ENCODE results near the gene NANOG. TPM values are rescaled to one million over a fixed set of nuclear protein-coding genes. Genes with fewer than 3 reads are reported as not detected.
"Not testable (repeated sequence)": the region's sequence is repeated elsewhere in the genome, so short reads cannot be mapped to it uniquely, and the experiment has no call there.

NANOG gene
- not detected for polyA plus RNA-seq (2012; ENCODE audit: insufficient read length, low read depth)

GRCh38 chr12:7788884-7789528 lies at the start of gene NANOG:
Gene NANOG, plus strand, starts transcription at chr12:7789402. Its CDS starts 213 bp downstream, at chr12:7789615.
- TF ChIP-seq POLR2AphosphoS5 (IDR thresholded peaks at IDR 0.05; ENCODE audit: low read depth, low read length); TAF1 (IDR thresholded peaks at IDR 0.05; ENCODE audit: borderline replicate concordance, insufficient read depth, low read length): not testable (repeated sequence)
- TF ChIP-seq, protein P1, sequence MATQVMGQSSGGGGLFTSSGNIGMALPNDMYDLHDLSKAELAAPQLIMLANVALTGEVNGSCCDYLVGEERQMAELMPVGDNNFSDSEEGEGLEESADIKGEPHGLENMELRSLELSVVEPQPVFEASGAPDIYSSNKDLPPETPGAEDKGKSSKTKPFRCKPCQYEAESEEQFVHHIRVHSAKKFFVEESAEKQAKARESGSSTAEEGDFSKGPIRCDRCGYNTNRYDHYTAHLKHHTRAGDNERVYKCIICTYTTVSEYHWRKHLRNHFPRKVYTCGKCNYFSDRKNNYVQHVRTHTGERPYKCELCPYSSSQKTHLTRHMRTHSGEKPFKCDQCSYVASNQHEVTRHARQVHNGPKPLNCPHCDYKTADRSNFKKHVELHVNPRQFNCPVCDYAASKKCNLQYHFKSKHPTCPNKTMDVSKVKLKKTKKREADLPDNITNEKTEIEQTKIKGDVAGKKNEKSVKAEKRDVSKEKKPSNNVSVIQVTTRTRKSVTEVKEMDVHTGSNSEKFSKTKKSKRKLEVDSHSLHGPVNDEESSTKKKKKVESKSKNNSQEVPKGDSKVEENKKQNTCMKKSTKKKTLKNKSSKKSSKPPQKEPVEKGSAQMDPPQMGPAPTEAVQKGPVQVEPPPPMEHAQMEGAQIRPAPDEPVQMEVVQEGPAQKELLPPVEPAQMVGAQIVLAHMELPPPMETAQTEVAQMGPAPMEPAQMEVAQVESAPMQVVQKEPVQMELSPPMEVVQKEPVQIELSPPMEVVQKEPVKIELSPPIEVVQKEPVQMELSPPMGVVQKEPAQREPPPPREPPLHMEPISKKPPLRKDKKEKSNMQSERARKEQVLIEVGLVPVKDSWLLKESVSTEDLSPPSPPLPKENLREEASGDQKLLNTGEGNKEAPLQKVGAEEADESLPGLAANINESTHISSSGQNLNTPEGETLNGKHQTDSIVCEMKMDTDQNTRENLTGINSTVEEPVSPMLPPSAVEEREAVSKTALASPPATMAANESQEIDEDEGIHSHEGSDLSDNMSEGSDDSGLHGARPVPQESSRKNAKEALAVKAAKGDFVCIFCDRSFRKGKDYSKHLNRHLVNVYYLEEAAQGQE (IDR thresholded peaks at IDR 0.05; ENCODE audit: insufficient read depth in 1 of 2, low read depth in 2 of 2, low read length in 2 of 2) = not testable (repeated sequence)

DNA sequence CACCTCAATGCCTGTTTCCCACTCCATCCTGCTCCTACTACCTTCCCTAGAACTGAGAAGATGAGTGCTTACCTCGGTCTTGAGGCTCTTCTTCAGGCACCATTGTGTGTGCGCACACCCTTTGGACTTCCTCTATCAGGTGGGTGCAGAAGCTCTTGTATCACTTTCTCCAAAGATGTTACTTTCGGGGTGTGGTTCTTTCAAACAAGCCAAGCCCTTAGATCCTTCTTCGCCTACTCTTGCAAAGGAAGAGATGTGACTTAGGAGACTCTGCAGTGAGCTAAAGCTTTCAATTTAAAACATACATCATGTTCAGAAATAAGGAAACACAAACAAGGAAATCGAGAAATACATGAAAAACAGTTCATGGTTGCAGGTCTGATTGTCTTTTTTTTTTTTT lies 42.0 kb upstream of the NANOG start, which contains the start of gene CLEC4C:
TSS of gene CLEC4C (minus strand) at position 130 of the 400 bp plus-strand sequence. CDS start at position 103, 27 bp downstream.
- TF ChIP-seq, protein P1 (IDR thresholded peaks at IDR 0.05; ENCODE audit: insufficient read depth in 1 of 2, low read depth in 2 of 2, low read length in 2 of 2) = no peak
- no peak for TF ChIP-seq FOXP2 (optimal IDR thresholded peaks at IDR 0.05; ENCODE audit: borderline replicate concordance, extremely low read depth, extremely low read length, insufficient read depth)
- TF ChIP-seq SIN3A (IDR thresholded peaks at IDR 0.05; ENCODE audit: borderline replicate concordance, insufficient read depth, low read length) = no peak
- TF ChIP-seq TAF1 (IDR thresholded peaks at IDR 0.05; ENCODE audit: borderline replicate concordance, insufficient read depth, low read length) = no peak
- no peak for TF ChIP-seq POLR2AphosphoS5 (IDR thresholded peaks at IDR 0.05; ENCODE audit: low read depth, low read length)

DNA sequence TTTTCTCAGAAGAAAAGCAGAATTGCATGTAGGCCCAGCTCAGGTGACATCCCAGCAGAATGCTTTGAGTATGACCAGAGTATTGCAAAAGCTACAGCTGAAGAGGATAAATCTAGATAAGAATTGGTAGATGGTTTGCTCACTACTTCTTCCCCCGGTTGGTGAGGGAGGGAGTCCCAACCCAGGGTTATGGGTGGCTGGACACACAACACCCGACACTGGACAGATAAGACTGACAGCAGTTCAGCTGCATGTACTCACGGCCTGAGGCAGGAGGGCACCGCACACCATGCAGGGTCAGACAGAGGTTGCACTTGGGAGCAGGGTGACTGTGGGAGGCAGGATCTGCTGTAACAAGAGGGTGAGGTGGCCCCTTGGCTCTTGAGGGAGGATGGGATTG lies 40.4 kb upstream of the NANOG start:
- no peak for TF ChIP-seq SIN3A (IDR thresholded peaks at IDR 0.05; ENCODE audit: borderline replicate concordance, insufficient read depth, low read length)
- no peak for TF ChIP-seq TAF1 (IDR thresholded peaks at IDR 0.05; ENCODE audit: borderline replicate concordance, insufficient read depth, low read length)
- TF ChIP-seq, protein P1 (IDR thresholded peaks at IDR 0.05; ENCODE audit: insufficient read depth in 1 of 2, low read depth in 2 of 2, low read length in 2 of 2) = no peak
- TF ChIP-seq FOXP2 (optimal IDR thresholded peaks at IDR 0.05; ENCODE audit: borderline replicate concordance, extremely low read depth, extremely low read length, insufficient read depth) = no peak
- TF ChIP-seq POLR2AphosphoS5 (IDR thresholded peaks at IDR 0.05; ENCODE audit: low read depth, low read length) = no peak

DNA sequence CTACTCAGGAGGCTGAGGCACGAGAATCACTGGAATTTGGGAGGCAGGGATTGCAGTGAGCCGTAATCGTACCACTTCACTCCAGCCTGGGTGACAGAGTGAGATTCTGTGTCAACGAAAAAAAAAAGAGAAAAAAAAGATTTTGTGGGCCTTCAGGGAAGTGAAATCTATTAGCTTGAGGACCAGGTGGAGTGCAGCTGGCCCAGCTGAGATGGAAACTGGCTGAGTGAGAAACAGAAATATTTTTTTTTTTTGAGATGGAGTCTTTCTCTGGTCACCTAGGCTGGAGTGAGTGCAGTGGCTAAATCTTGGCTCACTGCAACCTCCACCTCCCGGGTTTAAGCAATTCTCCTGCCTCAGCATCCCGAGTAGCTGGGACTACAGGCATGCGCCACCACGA lies 39.8 kb upstream of the NANOG start:
- TF ChIP-seq SIN3A (IDR thresholded peaks at IDR 0.05; ENCODE audit: borderline replicate concordance, insufficient read depth, low read length) = no peak
- no peak for TF ChIP-seq POLR2AphosphoS5 (IDR thresholded peaks at IDR 0.05; ENCODE audit: low read depth, low read length)
- no peak for TF ChIP-seq FOXP2 (optimal IDR thresholded peaks at IDR 0.05; ENCODE audit: borderline replicate concordance, extremely low read depth, extremely low read length, insufficient read depth)
- TF ChIP-seq TAF1 (IDR thresholded peaks at IDR 0.05; ENCODE audit: borderline replicate concordance, insufficient read depth, low read length) = no peak
- TF ChIP-seq, protein P1 (IDR thresholded peaks at IDR 0.05; ENCODE audit: insufficient read depth in 1 of 2, low read depth in 2 of 2, low read length in 2 of 2) = no peak
